ENCODE results near the gene MCTP1. TPM values are rescaled to one million over a fixed set of nuclear protein-coding genes. Genes with fewer than 3 reads are reported as not detected.

MCTP1 gene
- polyA plus RNA-seq, 3 donors = 34.4 to 72.9 (median 55.5) TPM

DNA sequence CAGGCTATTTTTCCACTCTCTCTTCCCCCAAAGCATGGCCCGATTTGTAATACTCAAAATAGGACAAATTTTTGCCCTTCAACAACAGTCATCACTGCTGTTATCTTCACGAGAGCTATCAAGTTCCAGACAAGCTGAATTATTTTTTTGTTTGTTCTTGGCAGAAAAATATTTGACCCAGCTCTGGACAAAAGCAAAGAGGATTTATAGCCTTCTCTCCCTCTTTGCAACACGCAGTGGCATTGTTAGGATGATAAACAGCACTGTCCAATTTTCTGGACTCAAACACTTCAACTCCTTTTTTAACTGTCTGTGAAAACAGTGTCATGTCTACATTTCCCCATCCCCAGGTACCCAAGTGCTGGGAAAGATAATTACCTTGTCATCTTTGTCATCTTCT, 506.2 kb downstream of the MCTP1 start:
- H3K4me3 Mint-ChIP-seq = no peak overlapping the region
- no peak overlapping the region for H3K27ac ChIP-seq (ENCODE audit: low read depth in 1 of 2, low read length in 2 of 2)
- TF ChIP-seq, protein P1, sequence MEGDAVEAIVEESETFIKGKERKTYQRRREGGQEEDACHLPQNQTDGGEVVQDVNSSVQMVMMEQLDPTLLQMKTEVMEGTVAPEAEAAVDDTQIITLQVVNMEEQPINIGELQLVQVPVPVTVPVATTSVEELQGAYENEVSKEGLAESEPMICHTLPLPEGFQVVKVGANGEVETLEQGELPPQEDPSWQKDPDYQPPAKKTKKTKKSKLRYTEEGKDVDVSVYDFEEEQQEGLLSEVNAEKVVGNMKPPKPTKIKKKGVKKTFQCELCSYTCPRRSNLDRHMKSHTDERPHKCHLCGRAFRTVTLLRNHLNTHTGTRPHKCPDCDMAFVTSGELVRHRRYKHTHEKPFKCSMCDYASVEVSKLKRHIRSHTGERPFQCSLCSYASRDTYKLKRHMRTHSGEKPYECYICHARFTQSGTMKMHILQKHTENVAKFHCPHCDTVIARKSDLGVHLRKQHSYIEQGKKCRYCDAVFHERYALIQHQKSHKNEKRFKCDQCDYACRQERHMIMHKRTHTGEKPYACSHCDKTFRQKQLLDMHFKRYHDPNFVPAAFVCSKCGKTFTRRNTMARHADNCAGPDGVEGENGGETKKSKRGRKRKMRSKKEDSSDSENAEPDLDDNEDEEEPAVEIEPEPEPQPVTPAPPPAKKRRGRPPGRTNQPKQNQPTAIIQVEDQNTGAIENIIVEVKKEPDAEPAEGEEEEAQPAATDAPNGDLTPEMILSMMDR (IDR thresholded peaks at IDR 0.05) = no peak
- H3K9me3 Mint-ChIP-seq = peaks cover 0 to 2% (median 0%) of the 10 kb centered on the region in 7 donors
- H3K4me1 ChIP-seq (ENCODE audit: control insufficient read depth in 1 of 2, insufficient read depth in 2 of 2, low read length in 2 of 2) = no peaks in the 10 kb centered on the region
- H3K27me3 Mint-ChIP-seq (ENCODE audit: low read depth in 3 of 3) = no peaks in the 10 kb centered on the region
- no peak overlapping the region for H3K4me3 ChIP-seq (replicated peaks in 1 of 3; ENCODE audit: low read depth in 2 of 3, low read length in 3 of 3)
- H3K4me1 Mint-ChIP-seq = no peaks in the 10 kb centered on the region
- intact Hi-C loops (cut with micrococcal nuclease) = no loop called here
- H3K27me3 ChIP-seq (ENCODE audit: control insufficient read depth in 2 of 2, insufficient read depth in 2 of 2, low read length in 2 of 2) = no peaks in the 10 kb centered on the region
- DNase-seq = no peak
- H3K4me2 ChIP-seq (replicated peaks; ENCODE audit: extremely low read depth, low read length, poor library complexity, severe bottlenecking) = no peak overlapping the region
- WGBS (ENCODE audit: insufficient coverage) = 100% methylated on average over 1 of the region's 3 CpGs
- H4K20me1 ChIP-seq (ENCODE audit: insufficient read depth, low read length) = no peaks in the 10 kb centered on the region
- peaks cover 4 to 43% of the 10 kb centered on the region in 2 donors for H3K36me3 ChIP-seq (replicated peaks in 1 of 2; ENCODE audit: control insufficient read depth in 1 of 2, insufficient read depth in 2 of 2, low read length in 2 of 2)
- H3K27ac Mint-ChIP-seq = no peak overlapping the region
- H3K79me2 ChIP-seq (ENCODE audit: insufficient read depth, low read length) = no peaks in the 10 kb centered on the region
- no peak overlapping the region for H2AFZ ChIP-seq (ENCODE audit: insufficient read depth, low read depth, low read length, poor library complexity, severe bottlenecking)
- no peaks in the 10 kb centered on the region for H3K9me3 ChIP-seq (replicated peaks in 1 of 2; ENCODE audit: control insufficient read depth in 1 of 2, insufficient read depth in 1 of 2, low read length in 2 of 2)
- H3K9ac ChIP-seq (ENCODE audit: insufficient read depth, low read length, poor library complexity, severe bottlenecking) = no peak overlapping the region
- H3K36me3 Mint-ChIP-seq = peaks cover 36 to 42% of the 10 kb centered on the region in 2 donors

DNA sequence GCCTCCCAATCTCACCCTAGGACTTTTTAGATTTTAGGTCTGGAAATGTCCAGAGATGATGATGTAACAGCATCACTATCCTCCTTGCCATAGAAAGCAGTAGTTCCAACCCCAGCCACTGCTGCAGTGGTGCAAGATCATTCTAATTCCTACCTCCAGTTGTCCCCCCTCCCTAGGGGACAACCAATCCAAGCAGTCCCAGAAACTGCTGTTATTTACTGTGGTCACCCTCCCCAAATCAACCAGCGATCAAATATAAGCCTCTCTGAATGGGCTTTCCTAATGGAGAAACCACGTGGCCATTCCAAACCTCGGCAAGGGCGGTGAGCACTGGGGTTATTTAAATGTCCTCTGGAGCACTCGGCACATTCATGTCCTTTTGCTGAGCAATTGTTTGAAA, 506.6 kb downstream of the MCTP1 start:
- WGBS (ENCODE audit: insufficient coverage) = 94% methylated on average over 5 of the region's 5 CpGs
- Mint-ChIP-seq H3K4me1 (no peaks in the 10 kb centered on the region), H3K27me3 (ENCODE audit: low read depth in 3 of 3) (no peaks in the 10 kb centered on the region), H3K27ac (peak overlapping the region in 1 of 7 donors; percentile 3), H3K36me3 (peaks cover 40 to 44% of the 10 kb centered on the region in 2 donors), H3K4me3 (no peak overlapping the region), H3K9me3 (peaks cover 0 to 4% (median 0%) of the 10 kb centered on the region in 7 donors)
- H3K9ac ChIP-seq (ENCODE audit: insufficient read depth, low read length, poor library complexity, severe bottlenecking) = no peak overlapping the region
- H3K79me2 ChIP-seq (ENCODE audit: insufficient read depth, low read length) = no peaks in the 10 kb centered on the region
- no peak for DNase-seq
- H3K36me3 ChIP-seq (replicated peaks in 1 of 2; ENCODE audit: control insufficient read depth in 1 of 2, insufficient read depth in 2 of 2, low read length in 2 of 2) = peaks cover 4 to 43% of the 10 kb centered on the region in 2 donors
- no peak overlapping the region for H3K4me2 ChIP-seq (replicated peaks; ENCODE audit: extremely low read depth, low read length, poor library complexity, severe bottlenecking)
- H3K27ac ChIP-seq (ENCODE audit: low read depth in 1 of 2, low read length in 2 of 2) = no peak overlapping the region
- intact Hi-C loops (cut with micrococcal nuclease) = no loop called here
- H4K20me1 ChIP-seq (ENCODE audit: insufficient read depth, low read length) = no peaks in the 10 kb centered on the region
- TF ChIP-seq, protein P1 (IDR thresholded peaks at IDR 0.05) = no peak
- H2AFZ ChIP-seq (ENCODE audit: insufficient read depth, low read depth, low read length, poor library complexity, severe bottlenecking) = no peak overlapping the region
- H3K27me3 ChIP-seq (ENCODE audit: control insufficient read depth in 2 of 2, insufficient read depth in 2 of 2, low read length in 2 of 2) = no peaks in the 10 kb centered on the region
- no peaks in the 10 kb centered on the region for H3K9me3 ChIP-seq (replicated peaks in 1 of 2; ENCODE audit: control insufficient read depth in 1 of 2, insufficient read depth in 1 of 2, low read length in 2 of 2)
- H3K4me1 ChIP-seq (ENCODE audit: control insufficient read depth in 1 of 2, insufficient read depth in 2 of 2, low read length in 2 of 2) = no peaks in the 10 kb centered on the region
- H3K4me3 ChIP-seq (replicated peaks in 1 of 3; ENCODE audit: low read depth in 2 of 3, low read length in 3 of 3) = no peak overlapping the region
